HEK293 (cell line): ENCODE data around the gene SLC66A1.

Experiments
- CTCF ChIP-seq: fragments of 450-650 bp; formaldehyde crosslinking; IDR thresholded peaks from 2 replicates; pipeline ENCODE4 v1.5.1; 2016; ENCODE audit warnings: missing biosample characterization, missing genetic modification characterization
- EGR2 ChIP-seq: fragments of 450-650 bp; formaldehyde crosslinking; IDR thresholded peaks from 2 replicates; pipeline ENCODE4 v1.5.1; 2016; ENCODE audit warnings: low read depth, missing biosample characterization, missing genetic modification characterization
- MEIS1 ChIP-seq: sonication (generic); formaldehyde crosslinking; IDR thresholded peaks from 2 replicates; pipeline ENCODE4 v1.8.1; 2022; ENCODE audit warnings: missing genetic modification reagents, mild to moderate bottlenecking, borderline replicate concordance
- ZBTB7A ChIP-seq: fragments of 450-650 bp; formaldehyde crosslinking; IDR thresholded peaks from 2 replicates; pipeline ENCODE4 v1.5.1; 2016; ENCODE audit warnings: low read depth, missing biosample characterization, missing genetic modification characterization
- ZNF280D ChIP-seq: fragments of 450-650 bp; formaldehyde crosslinking; IDR thresholded peaks from 2 replicates; pipeline ENCODE4 v1.5.1; 2016; ENCODE audit warnings: missing biosample characterization, missing genetic modification characterization
- ZNF354C ChIP-seq: fragments of 450-650 bp; formaldehyde crosslinking; IDR thresholded peaks from 2 replicates; pipeline ENCODE4 v1.5.1; 2016; ENCODE audit warnings: missing biosample characterization, missing genetic modification characterization, low read depth, borderline replicate concordance
- ZNF394 ChIP-seq: fragments of 450-650 bp; formaldehyde crosslinking; IDR thresholded peaks from 2 replicates; pipeline ENCODE4 v1.5.1; 2016; ENCODE audit warnings: missing biosample characterization, missing genetic modification characterization, mild to moderate bottlenecking, moderate library complexity, borderline replicate concordance
- ZNF585B ChIP-seq: fragments of 450-650 bp; formaldehyde crosslinking; IDR thresholded peaks from 2 replicates; pipeline ENCODE4 v1.5.1; 2016; ENCODE audit warnings: missing biosample characterization, missing genetic modification characterization
- TF ChIP-seq, protein P1 (sequence below): fragments of 450-650 bp; formaldehyde crosslinking; IDR thresholded peaks from 2 replicates; pipeline ENCODE4 v1.5.1; 2016; ENCODE audit warnings: missing biosample characterization, missing genetic modification characterization
- TF ChIP-seq, protein P2 (sequence below): fragments of 450-650 bp; formaldehyde crosslinking; IDR thresholded peaks from 2 replicates; pipeline ENCODE4 v1.5.1; 2016; ENCODE audit warnings: missing biosample characterization, missing genetic modification characterization
- TF ChIP-seq, protein P3 (sequence below): fragments of 450-650 bp; formaldehyde crosslinking; optimal IDR thresholded peaks from 2 replicates; pipeline ENCODE3; 2016; ENCODE audit warnings: missing biosample characterization, mild to moderate bottlenecking, missing genetic modification characterization

DNA sequence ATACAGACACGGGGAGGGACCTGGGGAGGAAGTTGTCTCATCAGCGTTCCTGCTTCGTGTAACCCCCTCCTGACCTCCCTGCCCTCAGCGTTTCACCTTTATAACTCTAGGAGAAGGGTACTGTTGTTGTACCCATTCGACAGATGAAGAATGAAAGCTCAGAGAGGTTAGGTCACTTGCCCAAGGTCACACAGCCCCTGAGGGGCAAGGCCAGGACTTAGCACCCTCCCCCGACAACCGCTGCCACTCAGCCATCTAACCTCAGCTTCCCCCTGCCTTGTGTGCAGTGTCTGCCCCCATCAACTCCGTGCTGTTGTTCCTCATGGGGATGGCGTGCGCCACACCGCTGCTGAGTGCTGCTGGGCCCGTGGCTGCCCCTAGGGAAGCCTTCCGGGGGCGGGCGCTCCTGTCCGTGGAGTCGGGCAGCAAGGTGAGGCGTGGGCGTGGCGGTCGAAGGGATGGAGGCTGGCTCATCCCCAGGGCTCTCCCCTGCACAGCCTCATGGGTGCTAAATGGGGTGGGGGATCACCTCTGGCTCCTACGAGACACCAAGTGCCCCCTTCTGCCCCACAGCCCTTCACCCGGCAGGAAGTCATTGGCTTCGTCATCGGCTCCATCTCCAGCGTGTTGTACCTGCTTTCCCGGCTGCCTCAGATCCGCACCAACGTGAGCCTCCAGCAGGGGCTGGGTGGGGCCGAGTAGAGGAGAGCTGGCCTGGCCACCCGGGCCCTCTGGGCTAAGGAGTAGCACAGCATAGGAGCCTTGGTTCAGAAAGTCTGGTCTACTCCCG lies 14.0 kb downstream of the SLC66A1 start:
- no peak for TF ChIP-seq ZNF280D (tag by site-specific recombination)
- TF ChIP-seq, protein P1, sequence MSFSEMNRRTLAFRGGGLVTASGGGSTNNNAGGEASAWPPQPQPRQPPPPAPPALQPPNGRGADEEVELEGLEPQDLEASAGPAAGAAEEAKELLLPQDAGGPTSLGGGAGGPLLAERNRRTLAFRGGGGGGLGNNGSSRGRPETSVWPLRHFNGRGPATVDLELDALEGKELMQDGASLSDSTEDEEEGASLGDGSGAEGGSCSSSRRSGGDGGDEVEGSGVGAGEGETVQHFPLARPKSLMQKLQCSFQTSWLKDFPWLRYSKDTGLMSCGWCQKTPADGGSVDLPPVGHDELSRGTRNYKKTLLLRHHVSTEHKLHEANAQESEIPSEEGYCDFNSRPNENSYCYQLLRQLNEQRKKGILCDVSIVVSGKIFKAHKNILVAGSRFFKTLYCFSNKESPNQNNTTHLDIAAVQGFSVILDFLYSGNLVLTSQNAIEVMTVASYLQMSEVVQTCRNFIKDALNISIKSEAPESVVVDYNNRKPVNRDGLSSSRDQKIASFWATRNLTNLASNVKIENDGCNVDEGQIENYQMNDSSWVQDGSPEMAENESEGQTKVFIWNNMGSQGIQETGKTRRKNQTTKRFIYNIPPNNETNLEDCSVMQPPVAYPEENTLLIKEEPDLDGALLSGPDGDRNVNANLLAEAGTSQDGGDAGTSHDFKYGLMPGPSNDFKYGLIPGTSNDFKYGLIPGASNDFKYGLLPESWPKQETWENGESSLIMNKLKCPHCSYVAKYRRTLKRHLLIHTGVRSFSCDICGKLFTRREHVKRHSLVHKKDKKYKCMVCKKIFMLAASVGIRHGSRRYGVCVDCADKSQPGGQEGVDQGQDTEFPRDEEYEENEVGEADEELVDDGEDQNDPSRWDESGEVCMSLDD (tag by site-specific recombination) = no peak
- TF ChIP-seq, protein P2, sequence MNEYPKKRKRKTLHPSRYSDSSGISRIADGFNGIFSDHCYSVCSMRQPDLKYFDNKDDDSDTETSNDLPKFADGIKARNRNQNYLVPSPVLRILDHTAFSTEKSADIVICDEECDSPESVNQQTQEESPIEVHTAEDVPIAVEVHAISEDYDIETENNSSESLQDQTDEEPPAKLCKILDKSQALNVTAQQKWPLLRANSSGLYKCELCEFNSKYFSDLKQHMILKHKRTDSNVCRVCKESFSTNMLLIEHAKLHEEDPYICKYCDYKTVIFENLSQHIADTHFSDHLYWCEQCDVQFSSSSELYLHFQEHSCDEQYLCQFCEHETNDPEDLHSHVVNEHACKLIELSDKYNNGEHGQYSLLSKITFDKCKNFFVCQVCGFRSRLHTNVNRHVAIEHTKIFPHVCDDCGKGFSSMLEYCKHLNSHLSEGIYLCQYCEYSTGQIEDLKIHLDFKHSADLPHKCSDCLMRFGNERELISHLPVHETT (tag by site-specific recombination) = no peak
- no peak for TF ChIP-seq MEIS1
- TF ChIP-seq CTCF = no peak
- TF ChIP-seq, protein P3, sequence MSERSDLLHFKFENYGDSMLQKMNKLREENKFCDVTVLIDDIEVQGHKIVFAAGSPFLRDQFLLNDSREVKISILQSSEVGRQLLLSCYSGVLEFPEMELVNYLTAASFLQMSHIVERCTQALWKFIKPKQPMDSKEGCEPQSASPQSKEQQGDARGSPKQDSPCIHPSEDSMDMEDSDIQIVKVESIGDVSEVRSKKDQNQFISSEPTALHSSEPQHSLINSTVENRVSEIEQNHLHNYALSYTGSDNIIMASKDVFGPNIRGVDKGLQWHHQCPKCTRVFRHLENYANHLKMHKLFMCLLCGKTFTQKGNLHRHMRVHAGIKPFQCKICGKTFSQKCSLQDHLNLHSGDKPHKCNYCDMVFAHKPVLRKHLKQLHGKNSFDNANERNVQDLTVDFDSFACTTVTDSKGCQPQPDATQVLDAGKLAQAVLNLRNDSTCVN = no peak
- no peak for TF ChIP-seq ZNF585B (tag by site-specific recombination)
- no peak for TF ChIP-seq ZNF354C
- TF ChIP-seq ZBTB7A (tag by site-specific recombination) = no peak
- TF ChIP-seq ZNF394 (tag by site-specific recombination) = no peak
- peak; percentile 13; the same call in 1 of the 2 replicates for TF ChIP-seq EGR2 (tag by site-specific recombination)
